CD4-positive, alpha-beta T cell (primary cell): ENCODE data around the gene SMAP1. TPM values are rescaled to one million over a fixed set of nuclear protein-coding genes. Genes with fewer than 3 reads are reported as not detected.

ENCODE experiments used
- ATAC-seq: fragments of 200-7000 bp; cut with Tn5 transposase; one replicate; pipeline ENCODE4 v1.10.0; 2022; ENCODE audit warnings: mild to moderate bottlenecking; ENCODE audit not compliant: poor library complexity
- CTCF ChIA-PET: fragments of 350-600 bp; sonication (Branson Sonifier 250); formaldehyde crosslinking; loops from one replicate; lab custom pipeline; 2021; ENCODE audit warnings: antibody characterized with exemption, inconsistent platforms; lab: Charles Lee
- POLR2A ChIA-PET: fragments of 350-600 bp; sonication (Branson Sonifier 250); formaldehyde crosslinking; loops from one replicate; lab custom pipeline; 2021; ENCODE audit warnings: antibody characterized with exemption, inconsistent platforms; lab: Charles Lee
- DNase-seq, 14 experiments: peaks; one replicate each; pipeline ENCODE4 v3.0.0-alpha.2; 2013 to 2020; ENCODE audit warnings: mixed read lengths in 2 of 14
- H3K27ac ChIP-seq, 2 donors: one replicate each; pipeline versions ENCODE4 v1.5.1 to v1.7.0; 2013; ENCODE audit warnings: low read length in 2 of 2, low read depth in 1 of 2, mild to moderate bottlenecking in 1 of 2
- H3K27me3 ChIP-seq, 2 experiments: 1 replicate in 1 of 2; 2 replicates in 1 of 2; pipeline versions ENCODE4 v1.6.1 to v1.7.0; 2013; ENCODE audit warnings: low read length in 2 of 2, control low read depth in 1 of 2, mild to moderate bottlenecking in 1 of 2, moderate library complexity in 1 of 2; ENCODE audit not compliant: insufficient read depth in 2 of 2, control insufficient read depth in 1 of 2
- H3K36me3 ChIP-seq: one replicate; pipeline ENCODE4 v1.6.1; 2013; ENCODE audit warnings: low read length, control low read depth; ENCODE audit not compliant: insufficient read depth
- H3K4me1 ChIP-seq: one replicate; pipeline ENCODE4 v1.6.1; 2013; ENCODE audit warnings: low read length, control low read depth; ENCODE audit not compliant: insufficient read depth
- H3K4me3 ChIP-seq: one replicate; pipeline ENCODE4 v1.5.1; 2013; ENCODE audit warnings: mild to moderate bottlenecking, low read length, moderate library complexity
- H3K9me3 ChIP-seq, 2 experiments: 1 replicate in 1 of 2; 2 replicates in 1 of 2; pipeline versions ENCODE4 v1.6.1 to v1.7.0; 2013; ENCODE audit warnings: low read length in 2 of 2, mild to moderate bottlenecking in 2 of 2, control low read depth in 1 of 2, moderate library complexity in 1 of 2; ENCODE audit not compliant: control insufficient read depth in 1 of 2, insufficient read depth in 1 of 2
- H3K27ac Mint-ChIP-seq: one replicate; pipeline ENCODE4 v1.8.0; 2020; ENCODE audit warnings: mixed read lengths
- H3K27me3 Mint-ChIP-seq: one replicate; pipeline ENCODE4 v1.8.0; 2021; ENCODE audit warnings: mixed read lengths
- H3K36me3 Mint-ChIP-seq: one replicate; pipeline ENCODE4 v1.8.0; 2021; ENCODE audit warnings: low read depth, mixed read lengths
- H3K4me1 Mint-ChIP-seq: one replicate; pipeline ENCODE4 v1.8.0; 2021; ENCODE audit warnings: low read depth, mixed read lengths
- H3K4me3 Mint-ChIP-seq: one replicate; pipeline ENCODE4 v1.8.0; 2020; ENCODE audit warnings: mild to moderate bottlenecking, mixed read lengths
- H3K9me3 Mint-ChIP-seq: one replicate; pipeline ENCODE4 v1.8.0; 2020; ENCODE audit warnings: mixed read lengths
- CTCF ChIP-seq: fragments of 200-600 bp; IDR thresholded peaks from one replicate; pipeline ENCODE4 v1.8.0; 2022; ENCODE audit warnings: antibody characterized with exemption, mild to moderate bottlenecking
- intact Hi-C, 2 experiments: fragments of 100-400 bp; cut with DNase I in 1 of 2; cut with micrococcal nuclease in 1 of 2; formaldehyde crosslinking; loops; one replicate each; pipeline versions ENCODE4 v1.15.1 to v1.9.0; 2023 to 2025; cut with DNase I, micrococcal nuclease
- total RNA-seq, 174 experiments: library from RNA in 2 of 174; stranded (reverse) in 2 of 174; gene quantifications; one replicate each; pipeline ENCODE4 v1.2.3 and lab custom pipeline; 2021 to 2026

SMAP1 gene
- total RNA-seq, 2 experiments from 2014 or later: 20.0 to 22.5 TPM

GRCh38 chr6:70901324-70901723 is 233.6 kb downstream of the SMAP1 start:
- H3K4me3 Mint-ChIP-seq: no peak overlapping the region
- H3K27me3 ChIP-seq: no peaks in the 10 kb centered on the region
- no peaks in the 10 kb centered on the region for H3K9me3 Mint-ChIP-seq
- H3K4me1 ChIP-seq: no peaks in the 10 kb centered on the region
- ATAC-seq: no peak
- intact Hi-C loops: no loop called here
- H3K36me3 ChIP-seq: no peaks in the 10 kb centered on the region
- H3K27ac Mint-ChIP-seq: no peak overlapping the region
- ChIA-PET POLR2A (no interaction called here), CTCF (no interaction called here)
- no peaks in the 10 kb centered on the region for H3K36me3 Mint-ChIP-seq
- H3K27ac ChIP-seq: no peak overlapping the region
- peaks cover 41% of the 10 kb centered on the region for H3K27me3 Mint-ChIP-seq
- TF ChIP-seq CTCF: no peak
- no peak for DNase-seq
- no peaks in the 10 kb centered on the region for H3K4me1 Mint-ChIP-seq
- no peak overlapping the region for H3K4me3 ChIP-seq
- no peaks in the 10 kb centered on the region for H3K9me3 ChIP-seq

GRCh38 chr6:70903665-70904452 is 236.2 kb downstream of the SMAP1 start:
- CTCF ChIA-PET: interaction anchor here (1.3 kb wide), 1 partner anchor 11 kb away, joined by 3 read pairs; no protein-coding TSS in a partner anchor
- H3K36me3 Mint-ChIP-seq: no peaks in the 10 kb centered on the region
- H3K27me3 Mint-ChIP-seq: peaks cover 33% of the 10 kb centered on the region
- H3K4me3 ChIP-seq: no peak overlapping the region
- no peaks in the 10 kb centered on the region for H3K4me1 Mint-ChIP-seq
- H3K27ac Mint-ChIP-seq: no peak overlapping the region
- no peak overlapping the region for H3K4me3 Mint-ChIP-seq
- no peaks in the 10 kb centered on the region for H3K36me3 ChIP-seq
- H3K9me3 Mint-ChIP-seq: no peaks in the 10 kb centered on the region
- DNase-seq: no peak
- no peak for ATAC-seq
- intact Hi-C loops: no loop called here
- no peaks in the 10 kb centered on the region for H3K27me3 ChIP-seq
- H3K9me3 ChIP-seq: no peaks in the 10 kb centered on the region
- TF ChIP-seq CTCF: no peak
- no peaks in the 10 kb centered on the region for H3K4me1 ChIP-seq
- H3K27ac ChIP-seq: no peak overlapping the region
- POLR2A ChIA-PET: interaction anchor here (0.6 kb wide), 1 partner anchor 490 kb away, joined by 4 read pairs; no protein-coding TSS in a partner anchor

- Histone ChIP-seq H3K4me3 (no peak overlapping the region), H3K36me3 (no peaks in the 10 kb centered on the region), H3K27me3 (no peaks in the 10 kb centered on the region), H3K4me1 (no peaks in the 10 kb centered on the region), H3K27ac (no peak overlapping the region), H3K9me3 (no peaks in the 10 kb centered on the region)
- H3K4me3 Mint-ChIP-seq: no peak overlapping the region
- intact Hi-C loops: no loop called here
- no peaks in the 10 kb centered on the region for H3K9me3 Mint-ChIP-seq
- ATAC-seq (no peak), DNase-seq (no peak)
- no peak overlapping the region for H3K27ac Mint-ChIP-seq
- peaks cover 20% of the 10 kb centered on the region for H3K27me3 Mint-ChIP-seq
- TF ChIP-seq CTCF: no peak
- CTCF ChIA-PET: no interaction called here
- POLR2A ChIA-PET: no interaction called here
- H3K36me3 Mint-ChIP-seq: no peaks in the 10 kb centered on the region
- H3K4me1 Mint-ChIP-seq: no peaks in the 10 kb centered on the region
Observed at GRCh38 chr6:70905742-70906141, 238.1 kb downstream of the SMAP1 start.

Other genes with a start within 250 kb of the SMAP1 start
- gene SDHAF4, start 101.0 kb upstream of the SMAP1 start, total RNA-seq: 1 to 10 TPM; 2.2 to 2.6 TPM